HG03159 (cell line): Measurements from ENCODE around the gene EIF4ENIF1.
"Not testable (repeated sequence)": the region's sequence is repeated elsewhere in the genome, so short reads cannot be mapped to it uniquely, and the experiment has no call there.

Source experiments
- ATAC-seq: cut with Tn5 transposase; IDR thresholded peaks from one replicate; pipeline ENCODE4 v1.9.1; 2021; ENCODE audit warnings: mild to moderate bottlenecking, moderate library complexity; ENCODE audit not compliant: unreplicated experiment

EIF4ENIF1 gene

DNA sequence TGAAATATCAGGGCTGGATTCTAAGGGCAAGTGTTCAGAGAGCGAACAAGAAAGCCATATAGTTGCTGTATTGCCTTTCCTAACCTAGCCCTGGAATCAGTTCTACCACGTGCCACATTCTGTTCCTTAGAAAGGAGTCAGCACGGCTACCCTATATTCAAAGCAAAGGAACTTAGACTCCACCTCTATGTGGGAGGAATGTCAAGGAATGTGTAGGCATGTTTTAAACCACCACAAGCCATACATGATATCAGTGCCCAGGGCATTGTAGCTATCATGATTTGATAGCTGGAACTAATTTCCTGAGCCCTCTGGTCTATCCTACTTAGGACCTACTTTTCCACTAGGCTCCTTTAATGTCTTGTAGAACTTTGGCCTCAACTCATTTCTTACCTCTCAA lies 2.5 kb upstream of the EIF4ENIF1 start:
- ATAC-seq, result no peak

DNA sequence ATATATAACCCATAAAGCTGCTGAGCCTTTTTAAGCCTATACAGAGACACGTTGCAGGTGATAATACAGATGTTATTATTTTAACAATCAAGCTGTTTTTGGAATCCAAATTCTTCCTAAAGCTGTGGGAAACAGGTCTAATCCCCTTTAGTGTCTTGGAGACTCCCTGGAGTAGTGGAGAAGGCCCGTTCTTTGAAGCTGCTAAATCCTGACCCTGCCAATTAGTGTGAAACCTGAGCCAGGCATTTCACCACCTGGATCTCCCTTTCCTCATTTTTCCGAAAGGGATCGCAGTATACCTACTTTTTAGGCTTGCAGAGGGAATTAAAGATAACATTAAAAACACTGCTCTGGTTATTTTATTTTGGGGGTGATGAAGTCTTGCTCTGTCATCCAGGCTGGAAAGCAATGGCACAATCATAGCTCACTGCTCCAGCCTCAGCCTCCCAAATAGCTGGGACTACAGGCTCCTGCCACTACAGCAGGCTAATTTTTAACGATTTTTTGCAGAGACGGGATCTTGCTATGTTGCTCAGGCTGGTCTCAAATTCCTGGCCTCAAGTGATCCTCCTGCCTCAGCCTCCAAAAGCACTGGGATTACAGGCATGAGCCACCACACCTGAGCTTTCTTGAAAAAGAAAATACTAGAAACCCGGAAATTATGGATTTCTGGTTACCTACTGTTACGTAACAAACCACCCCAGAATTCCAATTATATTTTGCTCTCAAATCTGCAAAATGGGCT lies 1.7 kb upstream of the EIF4ENIF1 start:
- ATAC-seq, result no peak

DNA sequence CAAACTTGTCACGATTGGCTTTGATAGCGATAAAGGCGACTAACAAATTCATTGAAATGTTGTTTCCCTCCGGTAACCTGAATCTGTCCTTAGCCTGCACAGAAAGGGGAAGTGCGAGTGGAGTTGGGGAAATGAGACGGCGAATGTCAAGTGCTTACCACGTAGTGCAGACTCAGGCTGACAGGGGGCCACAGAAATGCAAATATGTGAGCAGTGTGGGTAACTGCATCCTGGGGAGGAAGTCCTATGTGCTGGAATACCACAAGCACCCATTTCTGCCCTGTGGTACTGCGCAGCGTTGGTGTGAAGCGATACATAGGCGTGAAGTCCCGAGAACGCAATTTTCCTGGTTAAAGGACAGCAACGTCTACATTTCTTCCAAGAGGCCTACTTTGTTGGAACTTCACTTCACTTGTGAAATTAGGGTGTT lies 869 bp upstream of the EIF4ENIF1 start:
- ATAC-seq, result peak; percentile 68

DNA sequence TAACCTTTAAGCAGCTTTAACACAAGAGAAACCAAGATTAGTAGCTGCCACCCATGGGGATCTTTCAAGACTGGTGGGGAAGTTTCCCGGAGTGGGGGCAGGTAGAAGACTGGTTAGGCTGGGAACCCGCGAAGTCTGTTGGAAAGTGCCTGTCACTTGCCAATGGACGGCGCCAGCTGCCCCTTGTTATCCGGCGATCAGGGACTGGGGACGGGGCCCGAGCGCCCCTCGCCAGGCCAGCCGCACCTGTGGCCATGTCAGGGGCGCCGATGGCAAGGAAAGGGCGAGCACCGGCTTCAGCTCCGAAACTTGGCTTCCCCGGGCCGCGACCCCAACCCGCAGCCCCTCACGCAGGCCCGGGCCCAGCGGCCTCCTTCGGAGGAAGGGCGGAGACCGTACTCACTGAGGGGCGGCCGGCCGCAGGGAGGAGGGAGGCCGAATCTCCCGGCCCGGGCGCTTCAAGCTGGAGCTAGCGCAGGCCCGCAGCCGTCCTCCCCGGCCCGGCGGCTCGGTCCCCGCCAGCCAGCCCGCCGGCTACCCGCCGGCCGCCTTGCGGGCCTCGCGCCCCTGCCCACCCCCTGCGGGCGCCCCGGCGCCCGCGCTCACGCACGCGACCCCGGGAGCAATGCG lies 539 bp downstream of the EIF4ENIF1 start:
- ATAC-seq, result peak; percentile 7

DNA sequence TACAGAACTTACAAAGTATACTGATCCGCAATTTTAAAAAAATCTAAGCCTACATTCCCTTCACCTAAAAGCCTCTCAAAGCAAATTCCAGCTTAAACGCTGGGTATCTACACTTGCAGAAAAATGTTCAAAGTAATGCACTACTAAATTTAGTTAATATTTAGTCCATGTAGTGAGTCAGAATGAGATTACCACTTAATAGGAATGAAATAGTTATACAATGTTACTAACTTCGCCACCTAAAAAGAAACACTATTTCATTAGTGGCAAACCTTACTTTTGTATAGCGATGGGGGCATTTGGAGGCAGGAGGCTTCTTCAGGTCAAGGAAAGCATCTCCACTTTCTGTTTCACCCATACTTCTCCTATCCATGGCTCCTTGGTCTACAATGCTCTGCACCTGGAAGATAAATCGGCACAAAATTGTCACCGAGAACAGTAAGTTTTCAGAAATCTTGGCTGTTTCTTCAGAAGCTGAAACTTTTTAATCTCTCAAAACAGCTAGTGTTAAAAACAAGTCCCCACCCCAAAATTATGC lies 1.2 kb downstream of the EIF4ENIF1 start:
- ATAC-seq, result no peak

DNA sequence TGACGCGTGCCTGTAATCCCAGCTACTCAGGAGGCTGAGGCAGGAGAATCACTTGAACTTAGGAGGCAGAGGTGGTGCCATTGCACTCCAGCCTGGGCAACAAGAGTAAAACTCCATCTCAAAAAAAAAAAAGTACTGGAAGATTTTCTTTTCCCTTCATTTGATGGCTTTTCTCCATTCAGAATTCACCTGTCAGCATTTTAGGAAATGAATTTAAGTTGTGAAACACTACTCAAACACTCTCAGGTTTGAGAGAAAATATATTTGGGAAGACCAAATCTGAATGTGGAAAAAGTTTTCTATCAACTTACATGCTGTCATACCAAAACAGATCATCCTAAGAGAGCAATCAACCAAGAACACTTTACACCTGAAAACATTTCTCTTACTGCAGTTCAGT lies 2.7 kb downstream of the EIF4ENIF1 start:
- no peak for ATAC-seq

DNA sequence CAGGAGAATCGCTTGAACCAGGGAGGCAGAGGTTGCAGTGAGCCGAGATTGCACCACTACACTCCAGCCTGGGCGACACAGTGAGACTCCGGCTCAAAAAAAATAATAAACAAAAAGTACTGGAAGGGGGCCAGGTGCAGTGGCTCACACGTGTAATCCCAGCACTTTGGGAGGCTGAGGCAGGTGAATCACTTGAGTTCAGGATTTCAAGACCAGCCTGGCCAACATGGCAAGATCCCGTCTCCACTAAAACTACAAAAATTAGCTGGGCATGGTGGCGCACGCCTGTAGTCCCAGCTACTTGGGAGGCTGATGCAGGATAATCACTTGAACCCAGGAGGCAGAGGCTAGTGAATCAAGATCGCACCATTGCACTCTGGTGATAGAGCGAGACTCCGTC lies 3.3 kb downstream of the EIF4ENIF1 start:
- ATAC-seq, result not testable (repeated sequence)

DNA sequence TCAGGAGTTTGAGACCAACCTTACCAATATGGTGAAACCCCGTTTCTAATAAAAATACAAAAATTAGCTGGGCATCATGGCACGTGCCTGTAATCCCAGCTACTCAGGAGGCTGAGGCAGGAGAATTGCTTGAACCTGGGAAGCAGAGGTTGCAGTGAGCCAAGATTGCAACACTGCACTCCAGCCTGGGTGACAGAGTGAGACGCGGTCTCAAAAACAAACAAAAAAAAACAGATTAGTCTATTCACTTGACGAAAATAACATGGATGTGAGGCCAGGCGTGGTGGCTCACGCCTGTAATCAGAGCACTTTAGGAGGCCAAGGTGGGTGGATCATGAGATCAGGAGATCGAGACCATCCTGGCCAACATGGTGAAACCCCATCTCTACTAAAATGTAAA lies 7.2 kb downstream of the EIF4ENIF1 start:
- ATAC-seq, result not testable (repeated sequence)

DNA sequence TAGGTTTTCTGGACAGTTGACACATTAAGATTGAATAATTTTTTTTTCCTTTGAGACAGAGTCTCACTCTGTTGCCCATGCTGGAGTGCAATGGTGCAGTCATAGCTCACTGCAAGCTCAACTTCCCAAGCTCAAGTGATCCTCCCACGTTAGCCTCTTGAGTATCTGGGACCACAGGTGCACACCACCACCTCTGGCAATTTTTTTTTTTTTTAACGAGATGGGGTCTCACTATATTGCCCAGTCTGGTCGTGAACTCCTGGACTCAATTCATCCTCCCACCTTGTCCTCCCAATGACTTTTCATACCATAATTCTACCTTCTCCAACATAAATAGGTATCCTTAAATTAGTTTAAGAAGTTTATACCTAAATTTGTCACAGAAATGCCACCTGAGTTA lies 8.5 kb downstream of the EIF4ENIF1 start:
- ATAC-seq, result no peak

DNA sequence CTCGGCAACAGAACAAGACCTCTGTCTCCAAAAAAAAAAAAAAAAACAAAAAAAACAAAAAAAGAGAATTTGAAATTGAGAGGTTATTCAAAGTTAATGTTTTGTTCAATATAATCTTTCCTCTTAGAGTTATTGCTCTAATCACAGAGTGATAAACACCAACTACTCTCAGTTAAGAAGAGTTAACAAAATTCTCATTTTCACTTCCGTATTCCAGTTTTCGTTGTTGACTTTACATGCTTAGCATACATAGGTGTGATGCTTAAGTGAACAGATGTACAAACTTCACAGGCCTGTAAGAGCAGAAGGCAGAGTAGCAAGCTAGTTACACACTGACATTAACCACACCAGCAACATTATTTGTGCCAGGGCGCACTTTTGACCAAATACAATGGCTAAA lies 12.3 kb downstream of the EIF4ENIF1 start:
- peak; percentile 58 for ATAC-seq

DNA sequence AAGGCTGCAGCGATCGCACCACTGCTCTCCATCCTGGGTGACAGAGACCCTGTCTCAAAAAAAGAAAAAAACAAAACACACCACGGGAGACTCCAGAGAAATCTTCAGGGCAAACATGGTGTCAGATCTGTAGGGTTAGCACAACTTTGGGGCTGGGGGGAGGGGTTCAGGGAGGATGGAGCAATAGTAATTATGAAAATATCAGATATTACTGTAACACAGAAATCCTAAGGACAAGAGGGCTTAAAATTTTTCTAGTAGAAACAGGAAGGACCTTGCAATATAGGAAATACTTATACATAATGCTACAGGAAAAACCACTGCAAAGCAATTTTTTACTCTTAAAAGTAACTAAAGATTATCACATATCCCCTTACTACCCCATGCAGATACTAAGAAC lies 13.8 kb downstream of the EIF4ENIF1 start:
- no peak for ATAC-seq

DNA sequence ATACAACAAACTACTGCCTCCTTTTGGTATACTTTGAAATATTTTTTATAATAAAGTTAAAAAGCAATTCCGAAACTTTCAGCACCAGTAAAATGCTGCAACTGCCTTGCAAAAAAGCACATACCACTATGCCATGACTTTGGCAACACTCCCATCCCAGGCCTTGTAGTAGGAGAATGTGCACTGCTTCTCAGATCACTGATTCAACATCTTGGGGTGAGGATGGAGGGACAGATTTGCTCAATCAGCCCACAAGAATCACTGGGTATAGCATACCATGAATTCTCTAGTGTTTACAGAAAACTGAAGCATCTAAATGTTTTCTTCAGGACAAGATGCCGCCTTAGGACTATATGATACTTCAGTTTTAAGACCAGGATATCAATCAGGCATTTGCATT lies 14.9 kb downstream of the EIF4ENIF1 start:
- no peak for ATAC-seq

DNA sequence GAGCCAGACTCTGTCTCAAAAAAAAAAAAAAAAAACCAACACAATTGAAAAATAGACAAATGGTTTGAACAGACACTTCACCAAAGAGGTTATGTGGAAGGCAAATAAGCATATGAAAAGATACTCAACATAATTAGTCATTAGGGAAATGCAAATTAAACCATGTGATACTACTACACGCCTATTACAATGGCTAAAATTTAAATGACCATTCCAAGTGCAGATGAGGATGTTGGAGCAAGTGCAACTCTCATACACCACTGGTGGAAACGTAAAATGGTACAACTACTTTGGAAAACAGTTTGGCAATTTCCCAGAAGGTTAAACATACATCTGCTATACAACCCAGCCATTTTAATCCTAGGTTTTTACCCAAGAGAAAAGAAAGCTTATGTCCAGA lies 24.3 kb downstream of the EIF4ENIF1 start:
- no peak for ATAC-seq

DNA sequence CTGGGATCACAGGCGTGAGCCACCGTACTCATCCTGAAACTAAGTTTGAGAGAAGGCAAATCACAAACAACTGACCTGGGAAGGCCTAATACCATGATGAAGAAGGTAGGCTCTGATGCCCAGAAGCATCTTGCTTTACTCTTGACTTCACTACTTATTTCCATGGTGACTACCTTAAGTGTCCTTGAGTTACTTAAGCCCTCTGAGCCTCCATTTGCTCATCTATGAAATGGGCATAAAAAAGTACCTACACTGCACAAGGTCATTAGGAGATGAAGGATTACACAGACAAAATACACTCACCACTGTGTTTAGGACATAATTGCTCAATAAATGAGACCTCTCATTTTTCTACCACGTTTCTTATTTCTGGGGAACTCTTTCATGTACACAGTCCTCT lies 27.9 kb downstream of the EIF4ENIF1 start:
- ATAC-seq, result no peak

DNA sequence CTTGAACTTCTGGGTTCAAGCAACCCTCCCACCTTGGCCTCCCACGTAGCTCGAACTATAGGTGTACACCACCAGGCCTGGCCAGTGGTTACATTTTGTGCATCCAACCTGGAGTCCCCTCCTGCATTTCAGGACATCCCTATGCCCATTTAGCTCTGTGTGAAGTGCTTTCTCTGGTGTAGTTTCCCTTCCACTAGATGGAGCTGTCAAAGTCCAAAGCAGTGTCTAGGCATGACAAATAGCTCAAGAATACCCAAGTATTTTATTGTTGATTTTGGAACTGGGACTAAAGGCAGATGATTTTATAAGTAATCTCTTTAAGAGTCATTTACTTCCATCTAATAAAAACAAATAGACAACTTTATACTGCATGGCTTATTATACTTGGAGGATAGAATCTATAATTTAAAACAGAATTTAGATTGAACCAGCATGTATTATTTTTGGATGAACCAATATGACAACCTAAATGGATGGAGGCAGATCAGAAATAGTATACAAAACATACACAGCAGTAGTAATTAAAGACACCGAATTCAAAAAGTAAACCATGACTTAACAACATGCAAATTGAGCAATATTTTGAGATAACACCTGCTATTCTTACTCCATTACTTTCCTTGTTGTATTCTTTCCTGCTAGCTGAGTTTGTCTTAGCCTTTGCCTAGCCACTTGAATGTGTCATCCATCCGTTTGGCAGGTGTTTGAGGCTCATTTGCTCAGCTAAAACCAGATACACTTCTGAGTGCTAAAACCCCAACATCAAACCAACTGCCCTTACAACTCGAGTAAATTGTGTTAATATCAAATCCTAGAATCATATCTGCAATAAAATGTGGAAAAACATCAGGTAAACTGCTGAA lies 37.7 kb downstream of the EIF4ENIF1 start:
- no peak for ATAC-seq

DNA sequence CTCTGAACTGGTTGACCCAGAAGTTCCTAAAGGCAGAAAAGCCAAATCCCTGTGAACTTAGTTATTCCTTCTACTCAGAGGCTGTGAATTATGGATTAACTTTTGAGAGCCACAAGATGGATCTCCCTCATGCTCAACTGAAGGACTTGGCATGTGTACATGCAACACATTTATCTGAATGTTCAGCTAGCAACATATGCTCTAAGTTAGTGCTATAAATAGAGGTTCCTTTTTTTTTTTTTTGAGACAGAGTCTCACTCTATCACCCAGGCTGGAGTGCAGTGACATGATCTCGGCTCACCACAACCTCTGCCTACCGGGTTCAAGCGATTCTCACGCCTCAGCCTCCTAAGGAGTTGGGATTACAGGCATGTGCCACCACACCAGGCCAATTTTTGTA lies 40.1 kb downstream of the EIF4ENIF1 start:
- ATAC-seq, result no peak

DNA sequence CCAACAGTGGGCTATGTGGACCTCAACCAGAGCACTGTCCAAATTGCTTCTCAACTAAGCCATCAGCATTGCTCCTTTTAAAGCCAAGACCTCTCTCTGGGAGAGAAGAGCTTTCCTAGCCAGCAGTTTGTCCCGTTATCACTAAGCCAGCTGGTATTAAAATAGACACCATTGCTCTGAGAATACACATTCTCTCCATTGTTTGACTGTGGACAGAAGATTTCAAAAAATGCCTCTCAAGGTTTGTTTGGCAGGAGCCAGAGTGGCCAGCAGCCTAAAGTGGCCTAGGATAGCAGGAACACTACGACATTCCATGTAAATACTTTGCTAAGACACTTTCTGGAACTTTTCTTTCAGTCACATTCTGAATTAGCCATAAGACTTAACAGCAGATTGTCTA lies 41.3 kb downstream of the EIF4ENIF1 start:
- ATAC-seq, result no peak

DNA sequence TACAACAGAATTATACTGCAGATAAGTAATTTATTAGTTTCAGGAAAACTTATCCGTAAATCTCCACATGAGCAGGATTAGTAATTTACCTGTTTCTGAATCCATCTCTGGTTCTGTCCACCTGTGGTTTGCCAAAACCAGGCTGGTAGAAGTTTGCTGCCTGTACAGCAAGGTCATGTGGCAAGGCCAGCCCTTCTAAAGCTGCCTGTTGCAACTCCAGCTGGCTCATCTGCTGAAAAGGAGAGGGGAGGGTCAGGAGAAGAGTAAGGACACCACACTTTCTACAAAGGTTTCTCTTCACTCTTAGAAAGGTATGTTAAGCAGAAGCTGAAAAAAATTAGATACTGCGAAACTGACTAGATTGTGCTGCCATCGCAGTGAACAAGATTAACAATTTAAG lies 42.3 kb downstream of the EIF4ENIF1 start:
- no peak for ATAC-seq

DNA sequence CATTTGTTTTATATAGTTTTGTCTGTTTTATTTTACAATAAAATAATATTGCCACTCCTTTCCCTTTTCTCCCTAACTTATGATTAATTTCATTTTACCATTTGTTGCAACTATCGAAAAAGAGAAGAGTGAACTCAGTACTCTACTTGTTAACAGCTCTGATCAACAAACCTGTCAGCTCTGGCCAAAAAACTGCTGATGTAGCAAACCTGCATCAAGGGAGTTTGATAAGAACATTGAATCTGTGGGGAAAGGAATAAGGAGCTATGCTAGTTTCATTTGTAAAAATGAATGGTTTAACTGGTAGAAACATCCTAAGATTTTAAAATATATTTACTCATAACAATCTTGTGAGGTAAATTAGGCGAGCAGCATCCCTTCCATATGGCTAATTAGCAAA lies 42.9 kb downstream of the EIF4ENIF1 start:
- ATAC-seq, result no peak

DNA sequence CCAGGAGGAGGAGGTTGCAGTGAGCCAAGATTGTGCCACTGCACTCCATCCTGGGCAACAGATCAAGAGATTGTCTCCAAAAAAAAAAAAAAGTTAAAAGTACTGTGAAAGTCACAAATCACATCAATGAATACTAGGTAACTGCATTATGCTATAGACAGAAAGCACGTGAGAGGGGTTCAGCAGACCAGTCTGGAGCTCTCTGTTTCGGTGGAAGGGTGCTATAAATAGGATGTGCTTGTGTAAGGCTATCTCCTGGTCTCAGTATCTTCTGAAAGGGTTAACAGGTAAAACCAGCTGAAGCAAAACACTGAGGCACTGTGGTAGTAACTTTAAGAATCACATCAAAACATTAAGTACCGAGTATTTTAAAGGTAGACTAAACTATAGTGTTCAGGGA lies 43.4 kb downstream of the EIF4ENIF1 start:
- no peak for ATAC-seq

DNA sequence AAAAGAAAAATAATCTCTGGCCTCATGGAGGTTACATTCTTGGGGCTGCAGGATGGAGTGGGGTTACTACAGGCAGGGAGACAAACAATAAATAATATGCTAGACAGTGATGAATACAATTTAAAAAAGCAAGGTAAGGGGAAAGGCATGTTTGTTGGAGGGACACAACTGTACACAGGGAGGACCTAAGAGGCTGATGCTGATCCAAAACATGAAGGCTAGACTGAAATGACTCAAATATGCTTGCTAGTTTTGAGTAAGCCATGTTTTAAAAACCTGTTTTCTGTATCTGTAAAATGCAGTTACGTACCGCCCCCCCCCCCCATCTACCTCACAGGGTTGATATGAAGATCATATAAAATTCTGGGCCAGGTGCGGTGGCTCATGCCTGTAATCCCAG lies 44.0 kb downstream of the EIF4ENIF1 start:
- ATAC-seq, result no peak

DNA sequence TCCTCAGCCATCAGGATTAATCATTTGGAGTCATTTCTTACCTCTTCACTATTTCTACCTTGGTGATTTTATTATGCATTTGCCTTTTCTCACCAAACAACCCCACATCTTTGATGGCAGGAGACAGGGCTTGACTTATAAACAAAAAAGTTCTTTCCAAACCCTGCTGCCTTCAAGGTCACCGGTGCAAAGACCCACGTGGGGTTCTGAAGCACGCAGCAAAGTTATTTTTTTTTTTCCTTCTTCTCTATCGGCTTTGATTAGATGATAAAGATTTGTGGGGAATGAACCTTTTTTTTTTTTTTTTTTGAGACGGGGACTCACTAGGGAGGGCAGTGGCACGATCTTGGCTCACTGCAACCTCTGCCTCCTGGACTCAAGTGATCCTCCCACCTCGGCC lies 46.1 kb downstream of the EIF4ENIF1 start:
- no peak for ATAC-seq
